Stimulated activated CD8-positive, alpha-beta memory T cell treated with anti-CD3 and anti-CD28 coated beads, Interleukin-7, amount 100 ng/mL, for 48 hours (primary cell): ENCODE measurements around the gene LMTK3.
A peak's percentile ranks its signal among the peaks of the same experiment; 100 is the strongest.

Experiments
- DNase-seq, 2 donors: peaks; one replicate each; pipeline ENCODE4 v3.0.0-alpha.2; 2020; ENCODE audit warnings: low read depth in 1 of 2; ENCODE audit errors: extremely low read depth in 1 of 2

The LMTK3 gene

DNA sequence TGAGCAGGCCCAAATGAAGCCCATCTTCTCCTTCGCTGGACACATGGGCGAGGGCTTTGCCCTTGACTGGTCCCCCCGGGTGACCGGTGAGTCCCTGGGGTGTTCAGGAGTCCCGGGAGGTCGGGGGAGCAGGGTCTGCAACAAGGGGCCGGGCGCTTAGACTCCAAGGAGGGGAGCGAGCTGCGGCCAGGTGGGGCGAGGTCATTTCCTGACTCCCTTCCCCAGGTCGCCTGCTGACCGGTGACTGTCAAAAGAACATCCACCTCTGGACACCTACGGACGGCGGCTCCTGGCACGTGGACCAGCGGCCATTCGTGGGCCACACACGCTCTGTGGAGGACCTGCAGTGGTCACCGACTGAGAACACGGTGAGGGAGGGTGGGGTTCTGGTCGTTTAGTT lies 61.2 kb downstream of the LMTK3 start:
- DNase-seq: no peak

- no peak for DNase-seq
These were observed 63.1 kb downstream of the LMTK3 start for GRCh38 chr19:48448563-48448962.

- DNase-seq: no peak
These were observed 65.1 kb downstream of the LMTK3 start for GRCh38 chr19:48446579-48446978.

- DNase-seq: peak; percentile 83 to 93
These were observed 65.8 kb downstream of the LMTK3 start, which contains the start of gene GRWD1 for GRCh38 chr19:48445606-48446481. TSS of gene GRWD1 (plus strand) at chr19:48445983. CDS start at chr19:48446006, 23 bp downstream.

DNA sequence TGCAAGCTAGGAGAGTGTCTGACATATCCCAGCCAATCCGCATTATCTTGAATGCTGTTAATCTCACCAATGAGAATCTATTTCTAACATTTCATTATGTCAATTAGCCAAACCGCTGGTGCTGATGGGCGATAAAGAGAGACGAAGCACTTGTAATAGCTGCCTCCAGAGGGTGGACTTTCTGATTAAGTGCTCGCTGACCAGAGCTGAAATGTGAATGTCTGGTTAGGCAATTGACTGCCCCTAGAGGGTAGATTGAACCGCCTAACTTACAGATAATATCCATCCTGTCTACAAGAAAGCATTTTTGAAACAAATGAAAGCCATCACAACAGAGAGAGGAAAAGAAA lies 66.4 kb downstream of the LMTK3 start:
- no peak for DNase-seq

DNA sequence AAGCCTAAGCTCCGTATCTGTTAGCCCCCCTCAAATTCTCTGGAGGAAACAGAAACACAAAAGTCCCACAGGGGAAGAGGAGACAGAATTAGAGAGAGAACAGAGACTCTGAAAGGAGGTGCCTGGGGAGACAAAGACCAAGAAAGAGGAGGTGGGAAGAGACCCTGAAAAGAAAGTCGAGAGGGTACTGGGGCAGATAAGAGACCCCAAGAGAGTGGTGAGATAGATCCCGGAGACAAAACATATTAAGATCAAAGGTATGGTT lies 66.8 kb downstream of the LMTK3 start:
- no peak for DNase-seq

- no peak for DNase-seq
These were observed 67.3 kb downstream of the LMTK3 start for GRCh38 chr19:48444129-48444935.

DNA sequence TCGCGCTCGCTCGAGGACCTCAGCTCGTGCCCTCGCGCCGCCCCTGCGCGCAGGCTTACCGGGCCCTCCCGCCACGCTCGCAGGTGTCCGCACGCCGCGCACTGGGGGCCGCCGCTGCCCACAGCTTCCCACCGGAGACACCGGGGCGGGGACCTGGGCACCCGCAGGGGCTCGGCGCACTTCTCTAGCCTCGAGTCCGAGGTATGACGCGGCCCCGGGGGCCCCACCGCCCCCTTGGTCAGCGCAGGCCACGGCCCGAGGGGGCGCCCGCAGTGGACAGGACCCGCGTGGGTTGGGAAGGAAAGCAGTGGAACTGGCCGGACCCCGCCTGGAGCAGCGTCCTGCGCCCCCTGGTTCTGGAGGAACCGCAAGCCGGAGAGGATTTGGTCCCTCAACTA lies 67.9 kb downstream of the LMTK3 start:
- DNase-seq: no peak

GRCh38 chr19:48443256-48443655 lies 68.4 kb downstream of the LMTK3 start:
- no peak for DNase-seq

GRCh38 chr19:48442116-48443035 lies 69.3 kb downstream of the LMTK3 start:
- DNase-seq: no peak

GRCh38 chr19:48441360-48442050 lies 70.1 kb downstream of the LMTK3 start:
- no peak for DNase-seq

GRCh38 chr19:48436586-48436985 lies 75.0 kb downstream of the LMTK3 start:
- DNase-seq: no peak
